GM12872 (cell line): ENCODE results near the gene CACNA1C.

Source experiments
- CTCF ChIP-seq: IDR thresholded peaks from 3 replicates; pipeline ENCODE4 v1.5.1; 2011; ENCODE audit warnings: low read depth, mild to moderate bottlenecking, low read length, moderate library complexity; ENCODE audit not compliant: insufficient read depth

The CACNA1C gene

GRCh38 chr12:2118061-2118460, 65.3 kb downstream of the CACNA1C start:
- no peak for TF ChIP-seq CTCF

GRCh38 chr12:2118481-2119255, 65.9 kb downstream of the CACNA1C start:
- no peak for TF ChIP-seq CTCF

- TF ChIP-seq CTCF: no peak
Measured at GRCh38 chr12:2119266-2119665, 66.5 kb downstream of the CACNA1C start.

GRCh38 chr12:2120982-2121758, 68.4 kb downstream of the CACNA1C start:
- no peak for TF ChIP-seq CTCF

GRCh38 chr12:2124466-2125023, 71.8 kb downstream of the CACNA1C start:
- no peak for TF ChIP-seq CTCF

- no peak for TF ChIP-seq CTCF
Measured at GRCh38 chr12:2125651-2126522, 73.1 kb downstream of the CACNA1C start.
